ENCODE results near the gene SLC4A2. TPM values are rescaled to one million over a fixed set of nuclear protein-coding genes. Genes with fewer than 3 reads are reported as not detected.

The SLC4A2 gene
- total and polyA plus RNA-seq, 7 donors, result 12.3 to 124 (median 84.6) TPM

- H3K4me1 ChIP-seq, result peaks cover 0 to 72% (median 58%) of the 10 kb centered on the region in 4 donors
These were observed 28.8 kb downstream of the SLC4A2 start for GRCh38 chr7:151088019-151088855.

GRCh38 chr7:151088856-151089699, 29.7 kb downstream of the SLC4A2 start:
- 42 to 77% methylated on average over 30 of the region's 30 CpGs for WGBS, 2 donors
- Histone ChIP-seq H3K36me3 (peaks cover 0 to 3% (median 1%) of the 10 kb centered on the region in 4 donors), H3K4me1 (peaks cover 0 to 67% (median 55%) of the 10 kb centered on the region in 4 donors), H3K9me3 (no peaks in the 10 kb centered on the region), H3K27ac (peak overlapping the region; percentile 86 to 96 (median 88)), H3K27me3 (no peaks in the 10 kb centered on the region), H3K4me3 (peak overlapping the region; percentile 1 to 89 (median 50))
- TF ChIP-seq EP300 (IDR thresholded peaks at IDR 0.05) (no peak), CTCF (IDR thresholded peaks at IDR 0.05) (no peak), POLR2AphosphoS5 (IDR thresholded peaks at IDR 0.05) (peak; percentile 6 to 67 (median 44)), POLR2A (IDR thresholded peaks at IDR 0.05) (no peak)
- peak; percentile 93 for DNase-seq
- intact Hi-C loops (cut with DNase I), result loop anchor here (5.0 kb wide), 1 partner anchor 112 kb away; the partner anchor contains the start of gene KCNH2

More at GRCh38 chr7:151088019-151088855, 28.8 kb downstream of the SLC4A2 start:
- TF ChIP-seq CTCF (IDR thresholded peaks at IDR 0.05), result no peak
- no peak for TF ChIP-seq POLR2A (IDR thresholded peaks at IDR 0.05)
- TF ChIP-seq POLR2AphosphoS5 (IDR thresholded peaks at IDR 0.05), result no peak
- no peak for TF ChIP-seq EP300 (IDR thresholded peaks at IDR 0.05)
- Histone ChIP-seq H3K27me3 (no peaks in the 10 kb centered on the region), H3K9me3 (no peaks in the 10 kb centered on the region), H3K4me3 (peak overlapping the region; percentile 59 to 89 (median 74)), H3K27ac (peak overlapping the region; percentile 86 to 96 (median 88)), H3K36me3 (peaks cover 0 to 3% (median 1%) of the 10 kb centered on the region in 4 donors)
- WGBS, 2 donors, result 48 to 57% methylated on average over 16 of the region's 16 CpGs
- intact Hi-C loops (cut with DNase I), result loop anchor here (5.0 kb wide), 1 partner anchor 111 kb away; the partner anchor contains the start of gene KCNH2
- no peak for DNase-seq

GRCh38 chr7:151089893-151090730, 30.7 kb downstream of the SLC4A2 start:
- no peak for TF ChIP-seq POLR2A (IDR thresholded peaks at IDR 0.05)
- TF ChIP-seq POLR2AphosphoS5 (IDR thresholded peaks at IDR 0.05), result no peak
- no peak for TF ChIP-seq CTCF (IDR thresholded peaks at IDR 0.05)
- TF ChIP-seq EP300 (IDR thresholded peaks at IDR 0.05), result no peak
- Histone ChIP-seq H3K27ac (peak overlapping the region; percentile 86 to 96 (median 88)), H3K9me3 (no peaks in the 10 kb centered on the region), H3K27me3 (no peaks in the 10 kb centered on the region), H3K4me3 (peak overlapping the region in 3 of 4 donors; percentile 35 to 89 (median 65)), H3K36me3 (peaks cover 0 to 3% (median 1%) of the 10 kb centered on the region in 4 donors), H3K4me1 (peaks cover 0 to 71% (median 57%) of the 10 kb centered on the region in 4 donors)
- WGBS, 2 donors, result 85 to 88% methylated on average over 22 of the region's 22 CpGs
- intact Hi-C loops (cut with DNase I), result loop anchor here (5.0 kb wide), 1 partner anchor 113 kb away; the partner anchor contains the start of gene KCNH2
- DNase-seq, result no peak

- peaks cover 0 to 3% (median 1%) of the 10 kb centered on the region in 4 donors for H3K36me3 ChIP-seq
- H3K9me3 ChIP-seq, result no peaks in the 10 kb centered on the region
- peaks cover 0 to 66% (median 53%) of the 10 kb centered on the region in 4 donors for H3K4me1 ChIP-seq
- peak overlapping the region in 3 of 4 donors; percentile 86 to 96 (median 89) for H3K27ac ChIP-seq
- intact Hi-C loops (cut with DNase I), result no loop called here
- H3K27me3 ChIP-seq, result no peaks in the 10 kb centered on the region
- DNase-seq, result no peak
- no peak overlapping the region for H3K4me3 ChIP-seq
- TF ChIP-seq CTCF (IDR thresholded peaks at IDR 0.05), result no peak
- TF ChIP-seq EP300 (IDR thresholded peaks at IDR 0.05), result no peak
- TF ChIP-seq POLR2AphosphoS5 (IDR thresholded peaks at IDR 0.05), result no peak
- TF ChIP-seq POLR2A (IDR thresholded peaks at IDR 0.05), result no peak
- 91% methylated on average over 7 of the region's 7 CpGs for WGBS, 2 donors
These were observed 31.6 kb downstream of the SLC4A2 start for GRCh38 chr7:151091003-151091402.
